NCI-H1436 treated with DMSO at 0.1 percent for 48 hours (cell line): Measurements from ENCODE around the gene ANKS1B.
"Not testable (repeated sequence)": the region's sequence is repeated elsewhere in the genome, so short reads cannot be mapped to it uniquely, and the experiment has no call there.

Experiments used
- DNase-seq: peaks from one replicate; lab custom pipeline; 2025; lab: John Stamatoyannopoulos, UW

ANKS1B gene

DNA sequence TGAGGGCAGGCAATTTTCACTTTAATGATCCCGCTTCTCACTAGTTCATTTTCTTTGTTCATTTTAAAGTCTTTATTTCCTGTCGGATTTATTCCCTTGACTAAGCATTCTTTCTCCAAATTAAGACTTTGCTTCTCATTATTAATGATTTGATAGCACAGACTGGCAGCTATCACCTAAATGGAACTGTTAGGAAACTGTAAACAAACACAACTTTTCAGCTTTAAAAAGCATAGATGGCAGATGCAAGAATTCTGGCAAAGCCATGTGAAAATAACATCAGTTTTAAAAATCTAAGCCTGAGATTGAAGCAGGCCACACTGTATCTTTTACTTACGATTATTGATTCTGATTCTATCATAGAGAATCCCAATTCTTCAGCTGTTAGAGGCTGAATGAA, 225.7 kb downstream of the ANKS1B start:
- no peak for DNase-seq

DNA sequence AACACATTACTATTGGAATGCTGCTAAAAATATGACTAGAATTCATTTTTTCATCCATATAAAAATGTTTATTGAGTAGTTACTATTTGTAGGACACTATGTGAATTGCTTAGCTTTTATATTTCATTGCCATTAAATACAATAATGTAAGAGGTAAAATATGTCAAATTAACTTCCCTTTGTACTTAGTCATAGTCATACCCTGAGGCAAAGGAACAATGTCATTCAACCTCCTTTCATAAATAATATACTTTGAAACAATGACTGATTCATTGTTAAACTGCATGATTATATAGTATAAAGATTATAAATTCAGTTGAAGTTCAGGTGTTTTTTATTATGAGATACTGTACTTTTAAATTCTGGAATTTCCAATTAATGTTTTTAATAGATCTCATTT, 232.0 kb downstream of the ANKS1B start:
- DNase-seq: no peak

DNA sequence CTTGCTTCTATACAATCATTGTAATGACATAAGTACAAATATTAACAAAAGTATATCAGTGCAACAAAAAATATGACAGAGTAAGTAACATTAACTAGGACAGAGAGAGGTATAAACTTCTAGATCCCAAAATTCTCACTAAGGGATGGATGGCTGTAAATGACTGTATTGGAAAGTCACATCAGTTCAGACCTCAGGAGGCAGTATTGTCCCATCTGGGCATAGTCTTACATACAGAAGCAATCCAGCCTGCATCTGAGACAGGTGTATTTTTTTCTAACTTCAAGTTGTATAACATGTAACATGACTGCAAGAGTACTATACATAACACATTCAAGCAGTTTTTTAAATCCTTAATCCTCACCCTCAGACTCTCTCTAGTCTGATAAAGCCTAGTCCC, 238.2 kb downstream of the ANKS1B start:
- no peak for DNase-seq

DNA sequence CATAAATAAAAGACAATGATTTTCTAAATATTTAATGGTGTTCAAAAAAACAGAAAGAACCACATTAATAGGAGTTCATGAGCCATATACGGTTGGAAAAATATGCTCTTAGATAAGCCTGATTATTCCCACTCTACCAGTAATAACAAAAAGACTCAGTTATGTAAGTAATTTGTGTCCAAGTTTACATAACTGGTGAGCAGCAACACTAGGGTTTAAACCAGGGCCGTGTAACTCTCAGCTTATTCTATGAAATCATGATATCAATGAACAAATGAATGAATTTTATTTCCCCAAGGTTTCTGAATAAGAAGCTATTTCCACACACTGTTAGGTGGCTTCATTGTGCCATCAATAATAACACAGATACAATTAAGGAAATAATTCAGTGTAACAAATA, 238.8 kb downstream of the ANKS1B start:
- DNase-seq: no peak

DNA sequence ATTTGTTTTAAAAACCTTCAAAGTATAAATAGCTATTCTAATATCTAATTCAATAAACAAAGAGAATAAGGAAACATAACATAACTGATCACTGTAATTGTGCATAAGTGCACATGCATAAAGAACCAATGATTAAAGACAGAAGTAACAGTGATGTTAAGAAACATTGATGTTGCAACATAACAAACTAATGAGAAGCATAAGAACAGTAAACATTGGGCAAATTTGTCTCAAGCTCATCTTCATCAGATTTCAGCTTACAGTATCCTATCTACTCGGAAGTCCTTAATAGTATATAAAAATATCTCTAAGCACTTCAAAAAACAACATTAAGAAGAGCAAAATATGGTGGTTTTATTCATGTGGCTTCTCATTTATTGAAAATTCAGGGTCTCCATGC, 239.6 kb downstream of the ANKS1B start:
- no peak for DNase-seq

DNA sequence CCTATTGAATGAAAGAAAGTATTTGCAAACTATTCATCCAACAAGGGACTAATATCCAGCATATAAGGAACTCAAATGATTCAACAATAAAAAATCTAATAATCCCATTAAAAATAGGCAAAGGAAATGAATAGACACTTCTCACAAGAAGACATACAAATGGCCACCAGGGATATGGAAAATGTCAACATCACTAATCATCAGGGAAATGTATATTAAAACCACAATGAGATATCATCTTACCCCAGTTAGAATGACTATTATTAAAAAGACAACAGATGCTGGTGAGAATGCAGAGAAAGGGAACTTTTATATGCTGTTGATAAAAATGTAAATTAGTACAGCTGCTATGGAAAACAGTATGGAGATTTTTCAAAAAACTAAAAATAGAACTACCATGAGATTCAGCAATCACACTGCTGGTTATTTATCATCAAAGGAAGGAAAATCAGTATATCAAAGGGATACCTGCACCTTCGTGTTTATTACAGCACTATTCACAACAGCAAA, 247.9 kb downstream of the ANKS1B start:
- DNase-seq: no peak

DNA sequence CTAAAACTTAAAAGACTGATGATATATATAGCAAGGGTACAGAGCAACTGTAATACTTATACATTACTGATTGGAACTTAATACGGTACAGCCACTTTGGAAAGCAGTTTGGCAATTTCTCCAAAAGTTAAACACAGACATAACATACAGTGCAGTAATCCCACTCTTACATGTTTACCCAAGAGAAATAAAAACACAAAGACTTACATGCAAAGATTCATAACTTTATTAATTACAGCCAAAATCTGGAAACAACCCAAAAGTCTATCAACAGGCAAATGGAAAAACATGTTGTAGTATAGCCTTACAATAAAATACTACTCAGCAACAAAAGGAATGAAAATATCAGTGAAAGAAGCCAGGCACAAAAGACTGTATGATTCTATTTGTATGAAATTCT, 252.6 kb downstream of the ANKS1B start:
- no peak for DNase-seq

DNA sequence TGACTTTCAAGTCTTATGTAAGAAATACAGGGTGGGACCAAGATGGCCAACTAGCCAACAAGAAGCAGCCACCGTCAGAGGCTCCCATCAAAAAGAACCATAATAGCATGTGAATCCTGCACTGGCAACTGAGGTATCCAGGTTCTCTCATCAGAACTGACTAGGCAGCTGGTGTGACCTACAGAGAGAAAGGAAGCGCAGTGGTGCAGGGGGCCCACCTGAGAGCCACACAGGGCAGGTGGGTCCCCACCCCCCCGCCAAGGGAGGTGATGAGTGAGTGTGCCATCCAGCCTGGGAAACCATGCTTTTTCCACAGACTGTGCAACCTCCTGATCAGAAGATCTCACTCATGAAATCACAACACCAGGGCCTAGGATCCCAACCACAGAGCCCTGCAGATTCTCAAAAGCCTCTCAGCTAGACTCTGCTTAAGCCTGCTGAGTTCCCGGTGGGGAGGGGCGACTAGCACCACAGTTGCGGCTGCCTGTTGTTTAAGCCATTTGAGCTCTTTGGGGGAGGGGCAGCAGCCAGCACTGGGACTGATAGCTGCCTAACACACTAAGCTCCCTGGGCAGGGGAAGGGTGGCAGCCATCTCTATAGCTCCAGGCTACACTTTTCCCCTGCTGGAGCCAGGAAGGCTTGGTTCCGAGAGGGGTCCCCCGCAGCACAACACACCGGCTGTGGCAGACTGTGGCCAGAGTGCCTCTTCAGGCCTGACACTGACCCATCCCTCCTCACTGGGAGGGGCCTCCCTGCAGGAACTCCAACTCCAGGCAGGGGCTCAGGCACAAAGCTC, 261.8 kb downstream of the ANKS1B start:
- DNase-seq: no peak

DNA sequence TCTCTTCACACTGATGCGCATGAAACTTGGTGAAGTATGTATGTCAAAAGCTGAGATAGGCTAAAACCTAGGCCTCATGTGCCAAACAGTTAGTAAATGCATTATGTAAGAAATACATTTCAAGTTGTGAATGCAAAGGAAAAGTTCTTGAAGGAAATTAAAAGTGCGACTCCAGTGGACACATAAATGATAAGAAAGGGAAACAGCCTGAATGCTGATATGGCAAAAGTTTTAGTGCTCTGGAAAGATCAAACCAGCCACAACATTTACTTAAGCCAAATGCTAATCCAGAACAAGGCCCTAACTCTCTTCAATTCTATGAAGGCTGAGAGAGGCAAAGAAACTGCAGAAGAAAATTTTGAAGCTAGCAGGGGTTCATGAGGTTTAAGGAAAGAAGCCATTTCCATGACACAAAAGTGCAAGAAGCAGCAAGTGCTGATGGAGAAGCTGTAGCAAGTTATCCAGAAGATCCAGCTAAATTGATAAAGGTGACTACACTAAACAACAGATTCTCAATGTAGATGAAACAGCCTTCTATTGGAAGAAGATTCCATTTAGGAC, 262.9 kb downstream of the ANKS1B start:
- DNase-seq: no peak

DNA sequence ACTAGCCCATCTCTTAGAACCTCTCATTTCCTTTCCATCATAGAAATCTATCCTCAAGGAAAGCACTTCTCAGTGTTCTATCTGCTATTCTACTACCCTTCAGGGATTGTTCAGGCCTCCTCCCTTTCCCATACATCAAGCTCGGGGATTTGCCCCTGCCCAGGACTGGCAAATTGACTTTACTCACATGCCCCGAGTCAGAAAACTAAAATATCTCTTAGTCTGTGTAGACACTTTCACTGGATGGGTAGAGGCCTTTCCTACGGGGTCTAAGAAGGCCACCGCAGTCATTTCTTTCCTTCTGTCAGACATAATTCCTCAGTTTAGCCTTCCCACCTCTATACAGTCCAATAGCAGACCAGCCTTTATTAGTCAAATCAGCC, 264.7 kb downstream of the ANKS1B start:
- not testable (repeated sequence) for DNase-seq

DNA sequence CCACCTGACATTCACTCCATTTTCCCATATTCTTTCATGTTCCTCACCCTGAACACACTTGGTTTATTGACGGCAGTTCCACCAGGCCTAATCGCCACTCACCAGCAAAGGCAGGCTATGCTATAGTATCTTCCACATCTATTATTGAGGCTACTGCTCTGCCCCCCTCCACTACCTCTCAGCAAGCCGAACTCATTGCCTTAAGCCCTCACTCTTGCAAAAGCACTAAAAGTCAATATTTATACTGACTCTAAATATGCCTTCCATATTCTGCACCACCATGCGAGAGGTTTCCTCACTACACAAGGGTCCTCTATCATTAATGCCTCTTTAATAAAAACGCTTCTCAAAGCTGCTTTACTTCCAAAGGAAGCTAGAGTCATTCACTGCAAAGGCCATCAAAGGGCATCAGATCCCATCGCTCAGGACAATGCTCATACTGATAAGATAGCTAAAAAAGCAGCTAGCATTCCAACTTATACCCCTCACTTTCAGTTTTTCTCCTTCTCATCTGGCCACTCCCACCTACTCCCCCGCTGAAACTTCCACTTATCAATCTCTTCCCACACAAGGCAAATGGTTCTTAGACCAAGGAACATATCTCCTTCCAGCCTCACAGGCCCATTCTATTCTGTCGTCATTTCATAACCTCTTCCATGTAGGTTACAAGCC, 265.2 kb downstream of the ANKS1B start:
- not testable (repeated sequence) for DNase-seq

DNA sequence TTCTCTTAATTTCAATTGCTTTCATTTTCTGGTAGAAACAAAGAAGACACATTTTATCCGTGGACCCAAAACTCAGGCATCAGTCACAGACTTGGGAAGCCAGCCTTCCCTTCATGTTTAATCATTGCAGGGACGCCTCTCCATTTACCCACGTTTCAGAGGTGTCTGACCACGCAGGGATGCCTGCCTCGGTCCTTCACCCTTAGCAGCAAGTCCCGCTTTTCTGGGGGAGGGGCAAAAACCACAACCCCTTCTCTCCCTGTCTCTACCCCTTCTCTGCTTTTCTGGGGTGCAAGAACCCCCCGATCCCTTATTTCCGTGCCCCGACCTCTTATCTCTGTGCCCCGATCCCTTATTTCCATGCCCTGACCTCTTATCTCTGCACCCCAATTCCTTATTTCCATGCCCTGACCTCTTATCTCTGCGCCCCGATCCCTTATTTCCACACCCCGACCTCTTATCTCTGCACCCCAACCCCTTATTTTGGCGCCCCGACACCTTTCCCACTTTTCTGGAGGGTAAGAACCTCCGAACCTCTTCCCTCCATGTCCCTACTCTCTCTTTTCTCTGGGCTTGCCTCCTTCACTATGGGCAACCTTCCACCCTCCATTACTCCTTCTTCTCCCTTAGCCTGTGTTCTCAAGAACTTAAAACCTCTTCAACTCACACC, 268.8 kb downstream of the ANKS1B start:
- not testable (repeated sequence) for DNase-seq

DNA sequence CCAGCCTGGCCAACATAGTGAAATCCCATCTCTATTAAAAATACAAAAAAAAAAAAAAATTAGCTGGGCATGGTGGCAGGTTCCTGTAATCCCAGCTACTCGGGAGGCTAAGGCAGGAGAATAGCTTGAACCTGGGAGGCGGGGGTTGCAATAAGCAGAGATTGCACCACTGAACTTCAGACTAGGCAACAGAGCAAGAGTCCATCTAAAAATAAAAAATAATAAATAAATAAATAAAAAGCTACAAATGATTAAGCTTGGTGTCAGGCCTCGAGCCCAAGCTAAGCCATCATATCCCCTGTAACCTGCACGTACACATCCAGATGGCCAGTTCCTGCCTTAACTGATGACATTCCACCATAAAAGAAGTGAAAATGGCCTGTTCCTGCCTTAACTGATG, 269.8 kb downstream of the ANKS1B start:
- not testable (repeated sequence) for DNase-seq

DNA sequence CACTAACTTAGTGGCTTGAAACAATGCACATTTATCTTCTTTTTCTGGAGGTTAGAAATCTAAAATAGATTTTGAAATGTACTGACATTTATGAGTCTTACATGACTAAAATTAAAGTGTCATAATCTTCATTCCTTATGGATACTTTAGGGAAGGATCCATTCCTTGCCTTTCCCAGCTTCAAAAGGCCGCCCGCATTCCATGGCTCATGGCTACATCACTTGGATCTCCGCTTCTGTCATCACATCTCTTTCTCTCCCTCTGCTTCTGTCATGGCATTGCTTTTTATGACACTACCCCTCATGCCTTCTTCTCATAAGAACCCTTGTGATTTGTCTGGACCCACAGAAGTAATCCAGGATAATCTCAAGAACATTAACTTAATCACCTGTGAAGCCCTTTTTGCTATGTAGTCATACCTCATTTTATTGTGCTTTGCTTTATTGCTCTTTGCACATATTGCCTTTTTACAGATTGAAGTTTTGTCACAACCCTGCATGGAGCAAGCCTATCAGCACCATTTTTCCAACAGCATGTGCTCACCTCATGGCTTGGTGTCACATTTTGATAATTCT, 270.7 kb downstream of the ANKS1B start:
- DNase-seq: no peak

DNA sequence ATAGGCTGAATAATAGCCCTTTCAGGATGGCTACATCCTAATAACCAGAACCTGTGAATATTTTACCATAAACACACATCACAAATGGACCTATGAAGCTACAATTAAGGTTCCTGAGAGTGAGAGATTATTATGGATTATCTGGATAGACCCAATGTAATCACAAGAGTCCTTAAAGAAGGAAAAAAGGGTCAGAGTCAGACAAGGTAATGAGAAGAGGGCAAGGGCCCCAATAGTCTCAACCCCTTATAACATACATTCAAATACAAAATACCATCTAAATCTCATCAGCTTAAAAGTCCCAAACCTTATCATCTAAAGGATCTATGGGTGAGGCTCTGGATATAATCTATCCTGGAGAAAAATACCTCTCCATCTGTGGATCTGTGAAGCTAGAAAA, 272.5 kb downstream of the ANKS1B start:
- DNase-seq: no peak

DNA sequence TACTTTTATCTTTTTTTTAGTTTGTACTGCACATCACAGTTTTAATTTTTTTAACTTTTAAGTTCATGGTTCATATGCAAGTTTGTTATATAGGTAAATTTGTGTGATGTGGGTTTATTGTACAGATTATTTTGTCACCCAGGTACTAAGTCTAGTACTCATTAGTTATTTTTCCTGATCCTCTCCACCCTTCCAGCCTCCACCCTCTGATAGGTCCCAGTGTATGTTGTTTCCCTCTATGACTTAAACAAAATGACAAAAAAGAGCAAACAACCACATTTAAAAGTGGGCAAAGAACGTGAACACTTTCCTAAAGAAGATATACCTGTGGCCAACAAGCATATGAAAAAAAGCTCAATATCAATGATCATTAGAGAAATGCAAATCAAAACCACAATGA, 273.5 kb downstream of the ANKS1B start:
- DNase-seq: no peak

DNA sequence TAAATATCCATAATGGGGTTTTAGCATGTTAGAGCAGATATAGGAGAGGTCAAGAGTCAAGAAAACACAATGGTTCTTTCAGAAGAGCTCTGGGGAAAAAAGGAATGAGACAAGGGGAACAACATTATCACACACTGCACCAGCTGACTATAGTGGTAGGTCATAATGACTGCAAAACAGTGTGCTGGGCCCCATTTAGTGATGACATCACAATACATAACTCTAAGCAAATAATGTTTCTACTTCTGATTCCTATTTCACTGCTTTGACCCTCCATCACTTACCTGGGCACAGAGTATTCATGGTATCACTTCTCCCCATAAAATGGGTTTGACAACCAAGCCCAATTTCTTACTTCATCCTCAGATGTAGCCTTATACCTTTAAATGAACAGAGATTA, 275.1 kb downstream of the ANKS1B start:
- no peak for DNase-seq

DNA sequence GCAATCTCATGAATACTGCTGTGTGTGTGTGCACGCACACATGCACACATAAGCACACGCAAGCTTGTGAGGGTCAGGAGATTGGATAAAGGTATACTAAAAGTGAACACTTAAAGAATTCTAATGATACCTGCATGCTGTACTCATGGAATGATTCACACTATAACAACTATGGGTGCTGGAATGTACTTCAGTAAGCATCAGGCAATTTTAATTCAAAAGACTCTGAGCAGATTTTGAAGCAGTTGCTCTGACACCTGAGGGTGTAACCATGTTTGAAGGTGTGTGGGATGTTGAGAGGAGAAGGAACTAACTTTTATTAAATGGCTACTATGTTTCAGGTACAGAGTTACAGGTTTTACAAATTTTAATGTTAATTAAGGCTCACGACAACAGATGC, 275.6 kb downstream of the ANKS1B start:
- no peak for DNase-seq

DNA sequence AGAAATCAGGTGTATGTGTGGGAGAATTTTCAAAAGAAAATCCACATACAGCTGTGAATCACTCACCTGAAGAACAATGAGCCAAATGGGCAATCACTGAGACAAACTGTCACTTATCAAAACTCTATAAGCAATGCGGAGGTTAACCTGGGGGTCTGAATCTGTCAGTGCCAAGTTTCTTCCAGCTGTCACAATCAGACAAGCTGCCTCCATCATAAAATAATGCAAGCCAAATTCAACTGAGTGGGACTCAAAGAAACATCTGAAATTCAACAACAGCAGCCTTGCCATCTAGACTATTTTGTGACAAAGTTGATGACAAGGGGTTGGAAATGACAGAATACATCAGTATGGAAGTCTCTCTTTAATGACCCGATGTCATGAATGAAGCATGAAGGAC, 276.9 kb downstream of the ANKS1B start:
- DNase-seq: no peak

DNA sequence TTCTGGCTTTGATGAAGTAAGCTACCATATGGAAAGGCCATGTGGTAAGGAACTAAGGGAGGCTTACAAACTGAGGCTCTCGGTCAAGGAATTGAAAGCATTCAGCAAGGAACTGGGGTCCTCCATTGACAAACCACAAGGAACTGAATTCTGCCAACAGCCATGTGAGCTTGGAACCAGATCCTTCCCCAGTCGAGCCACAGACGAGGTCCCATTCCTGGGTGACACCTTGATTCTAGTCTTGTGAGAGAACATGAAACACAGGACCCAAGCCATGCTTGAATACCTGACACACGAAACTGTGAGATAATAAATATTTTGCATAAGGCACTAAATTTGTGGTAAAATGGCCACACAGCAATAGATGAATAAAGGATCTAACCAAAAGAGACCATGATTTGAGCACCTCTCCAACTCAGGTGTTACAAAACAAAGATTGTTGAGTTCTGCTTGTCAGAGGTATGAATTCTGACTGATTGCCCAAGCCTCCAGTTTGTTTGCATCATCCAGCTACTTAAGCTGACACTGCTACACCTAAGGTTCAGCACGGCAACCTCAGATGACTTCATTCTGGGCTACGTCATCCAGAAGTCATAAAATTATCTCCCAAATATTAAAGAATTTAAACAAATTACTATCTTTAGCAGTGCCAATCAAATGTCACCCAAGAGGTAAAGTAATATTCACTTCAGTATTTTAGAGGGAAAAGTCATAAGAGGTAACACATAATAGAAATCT, 277.8 kb downstream of the ANKS1B start:
- DNase-seq: no peak

DNA sequence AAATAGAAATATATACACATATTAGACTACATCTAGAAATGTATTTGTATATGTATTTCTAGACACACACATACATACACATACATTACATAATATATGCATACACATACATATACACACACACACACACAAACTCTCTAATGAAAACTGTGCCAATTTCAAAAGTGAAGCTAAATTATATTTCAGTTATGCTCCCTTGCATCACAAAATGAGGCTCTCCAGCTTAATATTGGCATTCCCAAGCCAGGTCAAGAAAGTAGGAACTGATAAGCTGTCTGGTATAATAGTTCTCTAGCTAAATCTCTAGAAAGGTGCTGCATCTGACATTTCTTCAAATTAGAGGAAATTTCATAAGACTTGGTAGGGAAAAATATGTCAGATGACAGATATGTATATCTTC, 280.3 kb downstream of the ANKS1B start:
- DNase-seq: no peak

DNA sequence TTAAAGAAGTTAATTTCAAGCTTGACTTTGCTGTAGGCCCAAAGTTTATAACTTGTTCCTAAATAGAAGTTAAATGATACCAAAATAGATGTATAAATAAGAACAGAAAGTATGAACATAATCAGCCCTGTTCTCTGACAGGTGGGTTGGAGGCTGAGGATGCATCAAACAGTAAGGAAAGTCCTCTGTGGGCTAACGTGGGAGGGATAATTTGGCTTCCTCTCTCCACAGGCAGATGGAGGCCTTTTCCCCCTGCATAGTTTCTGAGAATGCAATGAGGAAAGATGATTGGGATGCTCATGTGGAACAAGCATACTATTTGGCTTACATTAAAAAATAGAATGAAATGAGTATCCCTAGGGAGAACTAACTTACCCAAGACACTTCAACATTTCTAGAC, 280.7 kb downstream of the ANKS1B start:
- no peak for DNase-seq
